ENCODE results near the gene ZNF768.
A peak's percentile ranks its signal among the peaks of the same experiment; 100 is the strongest.
"Not testable (repeated sequence)": the region's sequence is repeated elsewhere in the genome, so short reads cannot be mapped to it uniquely, and the experiment has no call there.

ZNF768 gene

GRCh38 chr16:30509081-30509765 lies 17.1 kb downstream of the ZNF768 start:
- DNase-seq: no peak

GRCh38 chr16:30503403-30504296 lies 22.7 kb downstream of the ZNF768 start:
- DNase-seq: no peak

GRCh38 chr16:30499284-30499683 lies 27.1 kb downstream of the ZNF768 start:
- DNase-seq: no peak

- DNase-seq: no peak
Measured at GRCh38 chr16:30494709-30495108, 31.7 kb downstream of the ZNF768 start.

- no peak for DNase-seq
Measured at GRCh38 chr16:30493941-30494488, 32.4 kb downstream of the ZNF768 start.

- DNase-seq: peak; percentile 87
Measured at GRCh38 chr16:30491744-30492308, 34.5 kb downstream of the ZNF768 start.

GRCh38 chr16:30491229-30491628 lies 35.1 kb downstream of the ZNF768 start:
- no peak for DNase-seq

- DNase-seq: no peak
Measured at GRCh38 chr16:30490210-30490609, 36.2 kb downstream of the ZNF768 start.

- DNase-seq: no peak
Measured at GRCh38 chr16:30488764-30489605, 37.4 kb downstream of the ZNF768 start.

- DNase-seq: no peak
Measured at GRCh38 chr16:30485818-30486436, 40.4 kb downstream of the ZNF768 start.

GRCh38 chr16:30484887-30485286 lies 41.5 kb downstream of the ZNF768 start:
- DNase-seq: no peak

GRCh38 chr16:30482366-30482765 lies 44.0 kb downstream of the ZNF768 start:
- DNase-seq: no peak

- no peak for DNase-seq
Measured at GRCh38 chr16:30481381-30481780, 45.0 kb downstream of the ZNF768 start.

GRCh38 chr16:30478766-30479478 lies 47.4 kb downstream of the ZNF768 start:
- DNase-seq: no peak

- DNase-seq: not testable (repeated sequence)
Measured at GRCh38 chr16:30477773-30478172, 48.6 kb downstream of the ZNF768 start.

- DNase-seq: no peak
Measured at GRCh38 chr16:30476991-30477390, 49.4 kb downstream of the ZNF768 start.

- DNase-seq: no peak
Measured at GRCh38 chr16:30474684-30475083, 51.7 kb downstream of the ZNF768 start.

GRCh38 chr16:30474074-30474452 lies 52.3 kb downstream of the ZNF768 start:
- DNase-seq: no peak
